GM18499 (cell line): Measurements from ENCODE around the gene RPGRIP1.
"Not testable (repeated sequence)": the region's sequence is repeated elsewhere in the genome, so short reads cannot be mapped to it uniquely, and the experiment has no call there.

Source experiments
- ATAC-seq: cut with Tn5 transposase; IDR thresholded peaks from one replicate; pipeline ENCODE4 v1.9.1; 2021; ENCODE audit warnings: moderate number of reproducible peaks; ENCODE audit not compliant: insufficient read depth, unreplicated experiment

The RPGRIP1 gene

GRCh38 chr14:21298358-21298757, 18.5 kb downstream of the RPGRIP1 start:
- no peak for ATAC-seq

GRCh38 chr14:21299562-21300130, 19.8 kb downstream of the RPGRIP1 start:
- ATAC-seq, result no peak

GRCh38 chr14:21300892-21301291, 21.0 kb downstream of the RPGRIP1 start:
- no peak for ATAC-seq

- no peak for ATAC-seq
Observed at GRCh38 chr14:21302013-21302835, 22.3 kb downstream of the RPGRIP1 start.

- not testable (repeated sequence) for ATAC-seq
Observed at GRCh38 chr14:21302836-21303140, 22.9 kb downstream of the RPGRIP1 start.

- ATAC-seq, result no peak
Observed at GRCh38 chr14:21307637-21308036, 27.8 kb downstream of the RPGRIP1 start.

- no peak for ATAC-seq
Observed at GRCh38 chr14:21308132-21308478, 28.2 kb downstream of the RPGRIP1 start.

GRCh38 chr14:21308479-21309237, 28.8 kb downstream of the RPGRIP1 start:
- ATAC-seq, result peak; percentile 78

GRCh38 chr14:21309238-21309636, 29.4 kb downstream of the RPGRIP1 start:
- ATAC-seq, result no peak

- no peak for ATAC-seq
Observed at GRCh38 chr14:21309956-21310355, 30.1 kb downstream of the RPGRIP1 start.

GRCh38 chr14:21311614-21312013, 31.7 kb downstream of the RPGRIP1 start:
- no peak for ATAC-seq

GRCh38 chr14:21313512-21313911, 33.6 kb downstream of the RPGRIP1 start:
- ATAC-seq, result no peak

- no peak for ATAC-seq
Observed at GRCh38 chr14:21317398-21317797, 37.5 kb downstream of the RPGRIP1 start.

- ATAC-seq, result no peak
Observed at GRCh38 chr14:21320913-21321312, 41.0 kb downstream of the RPGRIP1 start.

GRCh38 chr14:21322716-21323115, 42.8 kb downstream of the RPGRIP1 start:
- no peak for ATAC-seq

GRCh38 chr14:21326972-21327371, 47.1 kb downstream of the RPGRIP1 start:
- no peak for ATAC-seq
